Heart left ventricle (tissue), 16 donors: ENCODE measurements around the gene KRT15. TPM values are rescaled to one million over a fixed set of nuclear protein-coding genes. Genes with fewer than 3 reads are reported as not detected.
A peak's percentile ranks its signal among the peaks of the same experiment; 100 is the strongest.

Source experiments
- ATAC-seq, 4 donors: fragments of 200-7000 bp; cut with Tn5 transposase; one replicate each; pipeline ENCODE4 v1.9.1; 2020 to 2022; ENCODE audit warnings: moderate library complexity in 4 of 4, mild to moderate bottlenecking in 3 of 4, moderate number of reproducible peaks in 1 of 4
- DNase-seq, 5 donors: peaks; one replicate each; pipeline ENCODE4 v3.0.0-alpha.2; 2020
- H3K27ac ChIP-seq, 12 donors: fragments of 200-600 bp; sonication (generic) in 4 of 12; one replicate each; pipeline versions ENCODE4 v1.5.0 to v1.8.0; 2016 to 2022; ENCODE audit warnings: mild to moderate bottlenecking in 2 of 12
- H3K27me3 ChIP-seq, 9 donors: fragments of 200-600 bp; sonication (generic) in 2 of 9; one replicate each; pipeline versions ENCODE4 v1.5.1 to v1.8.0; 2016 to 2022; ENCODE audit warnings: mild to moderate bottlenecking in 3 of 9
- H3K36me3 ChIP-seq, 9 donors: fragments of 200-600 bp; sonication (generic) in 2 of 9; one replicate each; pipeline versions ENCODE4 v1.5.0 to v1.8.0; 2018 to 2022; ENCODE audit warnings: mild to moderate bottlenecking in 2 of 9
- H3K4me1 ChIP-seq, 12 donors: fragments of 200-600 bp; sonication (generic) in 4 of 12; one replicate each; pipeline versions ENCODE4 v1.5.0 to v1.8.0; 2016 to 2022; ENCODE audit warnings: mild to moderate bottlenecking in 3 of 12
- H3K4me3 ChIP-seq, 12 donors: fragments of 200-600 bp; sonication (generic) in 4 of 12; one replicate each; pipeline versions ENCODE4 v1.5.0 to v1.8.0; 2017 to 2022; ENCODE audit warnings: mild to moderate bottlenecking in 9 of 12, moderate library complexity in 4 of 12
- H3K9me3 ChIP-seq, 12 donors: fragments of 200-600 bp; sonication (generic) in 4 of 12; one replicate each; pipeline versions ENCODE4 v1.5.0 to v1.8.0; 2016 to 2022; ENCODE audit warnings: mild to moderate bottlenecking in 1 of 12
- POLR2A ChIP-seq, 2 donors: fragments of 450-650 bp; IDR thresholded peaks; one replicate each; pipeline ENCODE4 v1.6.1; 2017; ENCODE audit warnings: antibody characterized with exemption in 2 of 2, mild to moderate bottlenecking in 2 of 2, moderate library complexity in 2 of 2
- WGBS, 4 donors: extraction: QIAGEN DNeasy Blood & Tissue Kit in 2 of 4; methylation state at CpG; one replicate each; pipeline versions ENCODE4 v1.1.5 to v1.1.7; 2013 to 2018; 5-methylcytosine and 5-hydroxymethylcytosine counted together
- intact Hi-C, 10 donors: fragments of 100-400 bp; cut with DNase I; formaldehyde crosslinking; loops; one replicate each; pipeline versions ENCODE4 v1.11.1 to v1.14.2; 2022
- polyA plus RNA-seq, 2 donors: library from polyadenylated mRNA; stranded (reverse); fragments of 200-250 nt; gene quantifications; one replicate each; pipeline ENCODE4 v1.2.3, GENCODE V29; 2013
- total RNA-seq, 9 donors: library from RNA; depleted of rRNA in 2 of 9; stranded (reverse); fragments of >200 nt in 2 of 9; fragmentation: NEBNext Ultra II Directional in 3 of 9; extraction: Animal tissue kit (Norgen Biotek cat#: 25700) in 3 of 9; gene quantifications; one replicate each; pipeline versions ENCODE4 v1.1.0 to v1.2.4, GENCODE V29; 2016 to 2023
- TF ChIP-seq, protein P1 (sequence below), 12 donors: fragments of 200-600 bp; sonication (generic) in 4 of 12; IDR thresholded peaks; one replicate each; pipeline versions ENCODE4 v1.5.0 to v1.8.0; 2018 to 2022; ENCODE audit warnings: antibody characterized with exemption in 12 of 12, mild to moderate bottlenecking in 5 of 12
- donor health status: ischemic (EF 13 %, LVEDD 7.1; RV severe dilation, severe dysfunction).
- donor health status: healthy with polysubstance abuse.
- donor health status: DM: no; HTN: yes; CAD: no.
- donor health status: DM: no; HTN: no; CAD: no.
- donor health status: ischemic (EF 25% LVEDD 6.9; RV normal size, moderate dysfunction).
- donor health status: ischemic (EF 25% LVEDD 5.7; RV mildly dilated, moderate dysfunction).
- donor health status: healthy.
- donor health status: DM: yes; HTN: yes; CAD: no.
- donor health status: ischemic (EF 35%, LVEDD 5.7; RV mildly dilated, moderate dysfunction).
- donor health status: nonischemic (EF 11% LVEDD 7.7; RV severe dilation, severe dysfunction).
- donor health status: DM: yes; HTN: yes; CAD: no.
- donor health status: PGD.
- donor health status: ischemic (EF 29% LVEDD 5.4; RV normal size, mild dysfunction).
- donor health status: nonischemic (EF 23%, LVEDD 6.1; RV moderate dilation, normal function).

KRT15 gene
- total and polyA plus RNA-seq, 11 donors = 0.14 to 0.36 TPM; not detected in 9

DNA sequence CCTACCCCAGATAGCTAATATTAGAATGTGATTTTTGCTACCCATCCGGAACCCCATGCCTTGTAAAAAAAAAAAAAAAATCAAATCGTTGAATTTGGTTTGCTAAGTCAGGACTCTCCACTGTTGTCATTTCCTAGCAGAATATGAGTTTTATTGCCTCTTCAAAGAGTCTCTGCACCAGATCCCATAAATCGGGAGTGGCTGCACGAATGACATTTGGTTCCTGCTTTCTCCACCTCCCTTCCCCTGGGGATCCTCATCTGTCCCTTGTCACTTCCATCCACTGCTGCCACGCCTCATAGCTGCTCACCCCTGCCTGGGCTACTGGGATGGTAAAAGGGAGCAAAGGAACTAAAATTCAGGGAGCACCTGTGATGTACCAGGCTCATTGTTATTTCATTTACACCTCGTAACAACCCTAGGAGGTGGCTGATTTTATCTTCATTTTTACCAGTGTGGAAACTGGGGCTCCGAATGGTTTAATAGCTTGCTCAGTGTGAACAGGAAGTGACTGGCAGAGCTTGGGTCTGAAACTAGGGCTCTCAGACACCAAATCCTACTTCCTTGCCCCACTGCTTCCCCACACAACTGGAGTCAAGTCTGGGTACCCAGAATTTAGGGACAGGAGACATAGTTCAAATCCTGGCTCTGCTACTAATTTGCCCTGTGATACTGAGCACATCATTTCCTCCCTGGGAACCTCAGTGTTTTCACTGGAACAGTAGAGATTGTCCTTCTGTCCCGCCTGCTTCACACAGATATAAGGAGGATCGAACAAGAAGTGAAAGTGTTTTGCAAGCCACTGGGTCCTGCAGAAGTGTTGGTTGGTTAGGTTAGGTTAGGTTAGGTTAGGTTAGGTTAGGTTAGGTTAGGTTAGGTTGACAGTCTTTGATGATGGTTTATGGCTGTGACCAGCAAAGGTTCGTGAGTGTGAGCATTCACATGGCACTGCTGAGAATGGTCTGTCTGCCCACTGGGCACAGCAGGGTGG, 28.4 kb downstream of the KRT15 start:
- Histone ChIP-seq H3K4me3 (no peak overlapping the region), H3K9me3 (no peaks in the 10 kb centered on the region), H3K27me3 (peaks cover 0 to 10% (median 0%) of the 10 kb centered on the region in 9 donors), H3K27ac (peak overlapping the region in 1 of 12 donors; percentile 52), H3K4me1 (peaks cover 0 to 27% (median 0%) of the 10 kb centered on the region in 12 donors), H3K36me3 (no peaks in the 10 kb centered on the region)
- DNase-seq = no peak
- no peak for ATAC-seq
- WGBS, 4 donors = 73 to 83% (median 78%) methylated on average over 10 of the region's 10 CpGs
- intact Hi-C loops = loop anchor here in 3 of 10 donors (10.0 kb wide), 2 partner anchors 85 to 585 kb away; no protein-coding TSS in a partner anchor
- TF ChIP-seq, protein P1, sequence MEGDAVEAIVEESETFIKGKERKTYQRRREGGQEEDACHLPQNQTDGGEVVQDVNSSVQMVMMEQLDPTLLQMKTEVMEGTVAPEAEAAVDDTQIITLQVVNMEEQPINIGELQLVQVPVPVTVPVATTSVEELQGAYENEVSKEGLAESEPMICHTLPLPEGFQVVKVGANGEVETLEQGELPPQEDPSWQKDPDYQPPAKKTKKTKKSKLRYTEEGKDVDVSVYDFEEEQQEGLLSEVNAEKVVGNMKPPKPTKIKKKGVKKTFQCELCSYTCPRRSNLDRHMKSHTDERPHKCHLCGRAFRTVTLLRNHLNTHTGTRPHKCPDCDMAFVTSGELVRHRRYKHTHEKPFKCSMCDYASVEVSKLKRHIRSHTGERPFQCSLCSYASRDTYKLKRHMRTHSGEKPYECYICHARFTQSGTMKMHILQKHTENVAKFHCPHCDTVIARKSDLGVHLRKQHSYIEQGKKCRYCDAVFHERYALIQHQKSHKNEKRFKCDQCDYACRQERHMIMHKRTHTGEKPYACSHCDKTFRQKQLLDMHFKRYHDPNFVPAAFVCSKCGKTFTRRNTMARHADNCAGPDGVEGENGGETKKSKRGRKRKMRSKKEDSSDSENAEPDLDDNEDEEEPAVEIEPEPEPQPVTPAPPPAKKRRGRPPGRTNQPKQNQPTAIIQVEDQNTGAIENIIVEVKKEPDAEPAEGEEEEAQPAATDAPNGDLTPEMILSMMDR (IDR thresholded peaks at IDR 0.05) = no peak
- no peak for TF ChIP-seq POLR2A (IDR thresholded peaks at IDR 0.05)

DNA sequence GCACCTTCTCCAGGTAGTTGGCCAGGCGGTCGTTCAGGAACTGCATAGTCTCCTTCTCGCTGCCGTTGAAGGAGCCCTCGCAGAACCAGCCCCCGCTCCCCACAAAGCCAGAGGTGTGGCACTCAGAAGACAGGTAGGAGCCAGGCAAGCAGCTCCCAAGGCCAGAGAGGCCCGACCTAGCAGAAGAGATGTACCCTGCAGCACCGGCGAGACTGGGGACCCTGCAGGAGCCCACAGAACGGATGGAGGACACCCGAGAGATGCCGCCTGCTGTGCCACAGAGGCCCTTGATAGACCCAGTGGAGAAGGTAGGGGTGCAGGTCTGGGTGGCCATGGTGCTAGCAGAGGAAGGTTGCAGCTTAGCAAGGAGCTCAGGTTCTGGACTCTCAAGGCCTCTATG, 29.2 kb downstream of the KRT15 start, which contains the start of gene KRT36:
Gene KRT36 (minus strand): TSS at position 380 of the 400 bp plus-strand sequence. CDS start 46 bp downstream, at position 334.
- intact Hi-C loops = no loop called here
- ATAC-seq (no peak), DNase-seq (no peak)
- no peak within 1 kb of the TSS for H3K4me3 ChIP-seq
- H3K27ac ChIP-seq = peak within 1 kb of the TSS in 1 of 12 donors; percentile 52
- H3K9me3 ChIP-seq = no peaks in the 10 kb centered on the region
- H3K4me1 ChIP-seq = peaks cover 0 to 27% (median 0%) of the 10 kb centered on the region in 12 donors
- TF ChIP-seq, protein P1 (IDR thresholded peaks at IDR 0.05) = no peak
- TF ChIP-seq POLR2A (IDR thresholded peaks at IDR 0.05) = no peak
- H3K36me3 ChIP-seq = no peaks in the 10 kb centered on the region
- H3K27me3 ChIP-seq = peaks cover 0 to 10% (median 1%) of the 10 kb centered on the region in 9 donors
- WGBS, 4 donors = 91 to 96% (median 93%) methylated on average over 12 of the region's 12 CpGs

DNA sequence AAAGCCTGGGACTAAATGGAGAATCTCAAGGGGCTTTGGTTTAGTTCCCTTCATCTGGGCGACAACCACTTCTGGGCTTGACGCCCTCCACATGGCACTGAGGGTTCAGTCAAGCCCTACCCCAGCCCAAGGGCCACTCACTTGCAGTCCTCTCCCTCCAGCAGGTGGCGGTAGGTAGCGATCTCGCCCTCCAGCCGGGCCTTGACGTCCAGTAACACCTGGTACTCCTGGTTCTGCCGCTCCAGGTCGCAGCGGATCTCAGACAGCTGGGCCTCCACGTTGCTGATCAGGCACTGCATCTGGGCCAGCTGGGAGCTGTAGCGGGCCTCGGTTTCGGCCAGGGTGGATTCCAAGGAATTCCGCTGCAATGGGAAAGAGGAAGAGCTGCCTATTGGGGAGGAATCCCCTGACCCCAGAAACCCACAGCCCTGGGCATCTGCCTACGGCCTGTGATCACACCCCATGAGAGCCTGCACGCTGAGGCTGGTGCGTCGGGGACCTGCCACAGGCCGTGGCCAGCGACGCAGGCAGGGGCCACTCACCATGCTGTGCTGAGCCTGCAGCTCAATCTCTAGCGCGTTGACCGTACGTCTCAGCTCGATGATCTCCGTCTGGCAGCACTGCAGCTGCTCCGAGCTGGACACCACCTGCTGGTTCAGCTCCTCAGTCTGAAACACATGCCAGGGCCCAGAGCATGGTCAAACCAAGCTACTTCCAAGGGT, 31.7 kb downstream of the KRT15 start:
- no peak for DNase-seq
- intact Hi-C loops = no loop called here

More for the DNA sequence above, 31.7 kb downstream of the KRT15 start:
- no peak for ATAC-seq
- WGBS, 4 donors = 48 to 59% (median 58%) methylated on average over 18 to 29 of the region's 29 CpGs
- Histone ChIP-seq H3K27ac (no peak overlapping the region), H3K36me3 (no peaks in the 10 kb centered on the region), H3K27me3 (peaks cover 0 to 17% (median 3%) of the 10 kb centered on the region in 9 donors), H3K4me1 (peaks cover 0 to 11% (median 0%) of the 10 kb centered on the region in 12 donors), H3K9me3 (no peaks in the 10 kb centered on the region), H3K4me3 (no peak overlapping the region)
- TF ChIP-seq, protein P1 (IDR thresholded peaks at IDR 0.05) = peak in 7 of 12 donors; percentile 6 to 38 (median 25)
- TF ChIP-seq POLR2A (IDR thresholded peaks at IDR 0.05) = no peak
